WERI-Rb-1 (cell line): Measurements from ENCODE around the gene RASGRF2.

Experiments used
- DNase-seq: peaks from one replicate; pipeline ENCODE4 v3.0.0-alpha.2; 2020
- H3K27ac ChIP-seq: fragments of 250-450 bp; sonication (Bioruptor Pico); 2 replicates; pipeline ENCODE4 v1.5.1; 2020; ENCODE audit warnings: mild to moderate bottlenecking, moderate library complexity
- H3K27me3 ChIP-seq: fragments of 250-450 bp; sonication (Bioruptor Pico); 2 replicates; pipeline ENCODE4 v1.5.1; 2021; ENCODE audit warnings: mild to moderate bottlenecking, low read depth, moderate library complexity; ENCODE audit not compliant: insufficient read depth, severe bottlenecking
- H3K36me3 ChIP-seq: fragments of 250-450 bp; sonication (Bioruptor Pico); 2 replicates; pipeline ENCODE4 v1.5.1; 2020; ENCODE audit warnings: mild to moderate bottlenecking, moderate library complexity
- H3K4me3 ChIP-seq: 2 replicates; pipeline ENCODE4 v1.5.1; 2011; ENCODE audit warnings: low read depth, mild to moderate bottlenecking, control low read depth, low read length
- H3K9me3 ChIP-seq: fragments of 250-450 bp; sonication (Bioruptor Pico); 2 replicates; pipeline ENCODE4 v1.5.1; 2021; ENCODE audit warnings: mild to moderate bottlenecking, moderate library complexity; ENCODE audit not compliant: severe bottlenecking
- CTCF ChIP-seq: IDR thresholded peaks from 2 replicates; pipeline ENCODE4 v1.5.1; 2011; ENCODE audit warnings: low read depth, mild to moderate bottlenecking, control low read depth, inconsistent platforms, low read length

Gene RASGRF2

GRCh38 chr5:81209386-81209785 lies 249.2 kb downstream of the RASGRF2 start:
- no peaks in the 10 kb centered on the region for H3K9me3 ChIP-seq
- H3K4me3 ChIP-seq: no peak overlapping the region
- H3K27ac ChIP-seq: no peak overlapping the region
- H3K27me3 ChIP-seq: no peaks in the 10 kb centered on the region
- no peak for TF ChIP-seq CTCF
- DNase-seq: no peak
- peaks cover 17% of the 10 kb centered on the region for H3K36me3 ChIP-seq

GRCh38 chr5:81209869-81210493 lies 249.8 kb downstream of the RASGRF2 start:
- H3K36me3 ChIP-seq: peaks cover 17% of the 10 kb centered on the region
- H3K27ac ChIP-seq: no peak overlapping the region
- H3K9me3 ChIP-seq: no peaks in the 10 kb centered on the region
- H3K27me3 ChIP-seq: no peaks in the 10 kb centered on the region
- H3K4me3 ChIP-seq: no peak overlapping the region
- no peak for TF ChIP-seq CTCF
- DNase-seq: no peak

- H3K9me3 ChIP-seq: no peaks in the 10 kb centered on the region
- TF ChIP-seq CTCF: no peak
- H3K4me3 ChIP-seq: no peak overlapping the region
- H3K27me3 ChIP-seq: no peaks in the 10 kb centered on the region
- no peak for DNase-seq
- H3K27ac ChIP-seq: no peak overlapping the region
- H3K36me3 ChIP-seq: peaks cover 17% of the 10 kb centered on the region
Measured at GRCh38 chr5:81212211-81212751, 252.1 kb downstream of the RASGRF2 start.

GRCh38 chr5:81213070-81213469 lies 252.9 kb downstream of the RASGRF2 start:
- Histone ChIP-seq H3K27ac (no peak overlapping the region), H3K9me3 (no peaks in the 10 kb centered on the region), H3K36me3 (peaks cover 17% of the 10 kb centered on the region), H3K27me3 (no peaks in the 10 kb centered on the region), H3K4me3 (no peak overlapping the region)
- no peak for TF ChIP-seq CTCF
- DNase-seq: no peak

- Histone ChIP-seq H3K4me3 (no peak overlapping the region), H3K27ac (no peak overlapping the region), H3K36me3 (peaks cover 7% of the 10 kb centered on the region), H3K27me3 (no peaks in the 10 kb centered on the region), H3K9me3 (no peaks in the 10 kb centered on the region)
- no peak for DNase-seq
- no peak for TF ChIP-seq CTCF
Measured at GRCh38 chr5:81214848-81215247, 254.7 kb downstream of the RASGRF2 start.

- DNase-seq: no peak
- H3K27ac ChIP-seq: no peak overlapping the region
- H3K4me3 ChIP-seq: no peak overlapping the region
- H3K9me3 ChIP-seq: no peaks in the 10 kb centered on the region
- H3K36me3 ChIP-seq: peaks cover 3% of the 10 kb centered on the region
- no peak for TF ChIP-seq CTCF
- no peaks in the 10 kb centered on the region for H3K27me3 ChIP-seq
Measured at GRCh38 chr5:81216152-81216551, 256.0 kb downstream of the RASGRF2 start.
